HCT116 (cell line): Measurements from ENCODE around the gene FAM222B.

ENCODE experiments used
- ATF3 ChIP-seq: IDR thresholded peaks from 2 replicates; pipeline ENCODE4 v1.6.1; 2012
- CBX3 ChIP-seq: IDR thresholded peaks from 2 replicates; pipeline ENCODE4 v1.6.1; 2012; ENCODE audit warnings: low read depth
- CEBPB ChIP-seq: IDR thresholded peaks from 2 replicates; pipeline ENCODE4 v1.6.1; 2012; ENCODE audit warnings: low read depth
- CTCF ChIP-seq, 3 experiments: fragments of 200-600 bp in 1 of 3; sonication (generic) in 1 of 3; IDR thresholded peaks in 2 of 3; conservative IDR thresholded peaks in 1 of 3; 2 replicates each; pipeline ENCODE4 v1.5.1; 2012 to 2017; ENCODE audit warnings: low read depth in 2 of 3, low read length in 2 of 3, antibody characterized with exemption in 1 of 3, borderline replicate concordance in 1 of 3, control low read depth in 1 of 3, mild to moderate bottlenecking in 1 of 3, mixed read lengths in 1 of 3, mixed run types in 1 of 3, moderate library complexity in 1 of 3; ENCODE audit not compliant: insufficient read depth in 1 of 3
- EZH2 ChIP-seq: fragments of 200-600 bp; sonication (generic); IDR thresholded peaks from 2 replicates; pipeline ENCODE4 v1.6.1; 2017; ENCODE audit warnings: antibody characterized with exemption, mixed run types
- EZH2phosphoT487 ChIP-seq: fragments of 200-600 bp; IDR thresholded peaks from 2 replicates; pipeline ENCODE4 v1.6.1; 2018; ENCODE audit warnings: antibody characterized with exemption, borderline replicate concordance
- POLR2A ChIP-seq: IDR thresholded peaks from 2 replicates; pipeline ENCODE4 v1.7.0; 2011; ENCODE audit warnings: borderline replicate concordance; ENCODE audit not compliant: insufficient read depth, insufficient read length; ENCODE audit errors: extremely low read depth
- POLR2AphosphoS5 ChIP-seq: IDR thresholded peaks from 2 replicates; pipeline ENCODE4 v1.6.1; 2011; ENCODE audit warnings: mild to moderate bottlenecking, low read depth, low read length, moderate library complexity
- RAD21 ChIP-seq: IDR thresholded peaks from 2 replicates; pipeline ENCODE4 v1.6.1; 2012; ENCODE audit warnings: low read depth, mild to moderate bottlenecking
- SP1 ChIP-seq: IDR thresholded peaks from 2 replicates; pipeline ENCODE4 v1.6.1; 2012; ENCODE audit warnings: low read depth
- ZBTB33 ChIP-seq: IDR thresholded peaks from 2 replicates; pipeline ENCODE4 v1.6.1; 2011; ENCODE audit warnings: mild to moderate bottlenecking, low read length, moderate library complexity; ENCODE audit not compliant: insufficient replicate concordance; ENCODE audit errors: extremely low read depth
- ZFX ChIP-seq: fragments of 450-650 bp; IDR thresholded peaks from 2 replicates; pipeline ENCODE4 v1.6.1; 2017

GRCh38 chr17:28763804-28764266, 78.8 kb downstream of the FAM222B start:
- TF ChIP-seq CTCF (IDR thresholded peaks at IDR 0.05 in 2 of 3, conservative IDR thresholded peaks at IDR 0.05 in 1 of 3; ENCODE audit: borderline replicate concordance in 1 of 3, insufficient read depth in 1 of 3, low read depth in 2 of 3, low read length in 2 of 3) (peak; percentile 79 to 95 (median 85)), RAD21 (peak; percentile 89), EZH2 (no peak), POLR2A (no peak), ATF3 (no peak), POLR2AphosphoS5 (no peak), CEBPB (no peak), SP1 (no peak), CBX3 (no peak), ZBTB33 (no peak), ZFX (no peak), EZH2phosphoT487 (no peak)
